Muscle layer of colon (tissue), 2 donors: Measurements from ENCODE around the gene CC2D1A.

Experiments
- H3K27ac ChIP-seq: one replicate; pipeline ENCODE4 v1.7.0; 2013; ENCODE audit warnings: low read depth, mild to moderate bottlenecking, low read length, moderate library complexity
- H3K27me3 ChIP-seq, 2 donors: one replicate each; pipeline ENCODE4 v1.7.0; 2013; ENCODE audit warnings: low read length in 2 of 2, mild to moderate bottlenecking in 2 of 2; ENCODE audit not compliant: insufficient read depth in 2 of 2, control insufficient read depth in 1 of 2
- H3K36me3 ChIP-seq: one replicate; pipeline ENCODE4 v1.7.0; 2013; ENCODE audit warnings: mild to moderate bottlenecking, low read length; ENCODE audit not compliant: insufficient read depth
- H3K4me1 ChIP-seq: one replicate; pipeline ENCODE4 v1.7.0; 2013; ENCODE audit warnings: mild to moderate bottlenecking, low read length; ENCODE audit not compliant: insufficient read depth
- H3K4me3 ChIP-seq, 2 donors: one replicate each; pipeline ENCODE4 v1.7.0; 2013; ENCODE audit warnings: low read length in 2 of 2, low read depth in 1 of 2, mild to moderate bottlenecking in 1 of 2, moderate library complexity in 1 of 2
- H3K9ac ChIP-seq: one replicate; pipeline ENCODE4 v1.7.0; 2013; ENCODE audit warnings: low read length
- H3K9me3 ChIP-seq: one replicate; pipeline ENCODE4 v1.7.0; 2013; ENCODE audit warnings: mild to moderate bottlenecking, low read length
- donor health status: abdominal sarcoma.
- donor health status: Adenocarcinoma of cecum.

Gene CC2D1A

GRCh38 chr19:13979686-13980085, 73.7 kb downstream of the CC2D1A start:
- H3K9me3 ChIP-seq: no peaks in the 10 kb centered on the region
- H3K4me3 ChIP-seq: no peak overlapping the region
- no peaks in the 10 kb centered on the region for H3K36me3 ChIP-seq
- peaks cover 5% of the 10 kb centered on the region for H3K4me1 ChIP-seq
- no peaks in the 10 kb centered on the region for H3K27me3 ChIP-seq
- no peak overlapping the region for H3K9ac ChIP-seq
- no peak overlapping the region for H3K27ac ChIP-seq

GRCh38 chr19:13980340-13980739, 74.3 kb downstream of the CC2D1A start:
- Histone ChIP-seq H3K36me3 (no peaks in the 10 kb centered on the region), H3K4me3 (no peak overlapping the region), H3K27ac (no peak overlapping the region), H3K4me1 (peaks cover 5% of the 10 kb centered on the region), H3K9ac (no peak overlapping the region), H3K27me3 (no peaks in the 10 kb centered on the region), H3K9me3 (no peaks in the 10 kb centered on the region)
